A549 (cell line): ENCODE measurements around the gene MTHFD2L. TPM values are rescaled to one million over a fixed set of nuclear protein-coding genes. Genes with fewer than 3 reads are reported as not detected.
A peak's percentile ranks its signal among the peaks of the same experiment; 100 is the strongest.

Source experiments
- ATAC-seq, 2 experiments: fragments of 200-7000 bp in 1 of 2; fragments of >200 bp in 1 of 2; cut with Nextera tagmentation in 1 of 2; cut with Tn5 transposase in 1 of 2; 3 replicates each; pipeline versions ENCODE4 v1.8.0 to v1.9.1; 2018 to 2020; ENCODE audit warnings: mild to moderate bottlenecking in 1 of 2, moderate library complexity in 1 of 2
- CTCF ChIA-PET: fragments of 300-600 bp; sonication (Branson Sonifier 250); formaldehyde crosslinking; extraction: SDS; loops from one replicate; lab custom pipeline; 2021; ENCODE audit warnings: antibody characterized with exemption, inconsistent platforms; lab: Yijun Ruan, JAX
- POLR2A ChIA-PET: fragments of 350-600 bp; formaldehyde crosslinking; extraction: SDS; loops from one replicate; lab custom pipeline; 2021; ENCODE audit warnings: antibody characterized with exemption, inconsistent platforms; lab: Yijun Ruan, JAX
- DNase-seq, 2 experiments: peaks; one replicate each; pipeline versions ENCODE4 v3.0.0 to v3.0.0-alpha.2; 2011 to 2016; ENCODE audit warnings: low read depth in 1 of 2, low spot score in 1 of 2
- FAIRE-seq: peaks from 2 replicates; lab custom pipeline; 2011; peaks lifted over from hg19 to GRCh38; lab: Jason Lieb, UNC
- H3K27ac ChIP-seq, 2 experiments: fragments of >200 bp; sonication (Bioruptor Twin); formaldehyde crosslinking; 3 replicates each; pipeline ENCODE4 v1.5.1; 2016 to 2017
- H3K4me1 ChIP-seq: fragments of >200 bp; sonication (Bioruptor Twin); formaldehyde crosslinking; 3 replicates; pipeline ENCODE4 v1.6.1; 2016
- H3K4me2 ChIP-seq: fragments of >200 bp; sonication (Bioruptor Twin); formaldehyde crosslinking; 3 replicates; pipeline ENCODE4 v1.6.1; 2016
- H3K4me3 ChIP-seq: fragments of >200 bp; sonication (Bioruptor Twin); formaldehyde crosslinking; 3 replicates; pipeline ENCODE4 v1.5.1; 2016
- H3K9me3 ChIP-seq: fragments of >200 bp; sonication (Bioruptor Twin); formaldehyde crosslinking; 3 replicates; pipeline ENCODE4 v1.6.1; 2016
- ATOH8 ChIP-seq: fragments of 250-450 bp; sonication (Bioruptor Pico); IDR thresholded peaks from 2 replicates; pipeline ENCODE4 v1.5.0; 2020; ENCODE audit warnings: low read depth, mild to moderate bottlenecking, moderate library complexity
- BCL3 ChIP-seq: fragments of >200 bp; sonication (Bioruptor Twin); formaldehyde crosslinking; IDR thresholded peaks from 3 replicates; pipeline ENCODE4 v1.6.1; 2016
- BHLHE40 ChIP-seq: IDR thresholded peaks from 2 replicates; pipeline ENCODE4 v1.6.1; 2012; ENCODE audit warnings: low read depth, low read length, inconsistent platforms
- CBX8 ChIP-seq: fragments of 200-600 bp; sonication (generic); IDR thresholded peaks from 2 replicates; pipeline ENCODE4 v1.6.1; 2016
- CEBPB ChIP-seq, 2 experiments: fragments of >200 bp in 1 of 2; sonication (Bioruptor Twin) in 1 of 2; formaldehyde crosslinking in 1 of 2; IDR thresholded peaks; 2 replicates each; pipeline ENCODE4 v1.6.1; 2012 to 2016
- CTCF ChIP-seq: fragments of >200 bp; sonication (Bioruptor Twin); formaldehyde crosslinking; IDR thresholded peaks from 3 replicates; pipeline ENCODE4 v1.5.1; 2016
- EHMT2 ChIP-seq: fragments of 200-600 bp; sonication (generic); IDR thresholded peaks from 2 replicates; pipeline ENCODE4 v1.6.1; 2016; ENCODE audit warnings: antibody characterized with exemption, low read depth, mild to moderate bottlenecking, moderate library complexity
- HMGXB4 ChIP-seq: fragments of 250-450 bp; sonication (Bioruptor Pico); IDR thresholded peaks from 2 replicates; pipeline ENCODE4 v1.5.0; 2021; ENCODE audit warnings: mild to moderate bottlenecking, moderate library complexity, borderline replicate concordance
- HOXB5 ChIP-seq: fragments of 250-450 bp; sonication (Bioruptor Pico); IDR thresholded peaks from 2 replicates; pipeline ENCODE4 v1.5.0; 2020; ENCODE audit warnings: mild to moderate bottlenecking, moderate library complexity
- JUN ChIP-seq, 2 experiments: fragments of >200 bp; sonication (Bioruptor Twin); formaldehyde crosslinking; IDR thresholded peaks; 2 replicates in 1 of 2; 3 replicates in 1 of 2; pipeline ENCODE4 v1.6.1; 2016 to 2017
- MAFK ChIP-seq: fragments of 450-650 bp; IDR thresholded peaks from 2 replicates; pipeline ENCODE4 v1.6.1; 2014; ENCODE audit not compliant: partially characterized antibody
- RAD21 ChIP-seq, 2 experiments: fragments of >200 bp in 1 of 2; sonication (Bioruptor Twin) in 1 of 2; formaldehyde crosslinking in 1 of 2; IDR thresholded peaks in 1 of 2; conservative IDR thresholded peaks in 1 of 2; 2 replicates in 1 of 2; 3 replicates in 1 of 2; pipeline ENCODE4 v1.6.1; 2012 to 2018; ENCODE audit warnings: inconsistent platforms in 1 of 2
- SMC3 ChIP-seq: fragments of >200 bp; sonication (Bioruptor Twin); formaldehyde crosslinking; IDR thresholded peaks from 3 replicates; pipeline ENCODE4 v1.6.1; 2018; ENCODE audit warnings: inconsistent platforms
- TP53 ChIP-seq: fragments of 250-450 bp; sonication (Bioruptor Pico); IDR thresholded peaks from 2 replicates; pipeline ENCODE4 v1.5.0; 2021; ENCODE audit warnings: mild to moderate bottlenecking, moderate library complexity
- WGBS: methylation state at CpG from one replicate; pipeline ENCODE4 v1.1.6; 2017; ENCODE audit errors: missing lambda C conversion rate; 5-methylcytosine and 5-hydroxymethylcytosine counted together
- polyA plus RNA-seq, 4 experiments: library from polyadenylated mRNA; depleted of rRNA in 3 of 4; stranded (reverse); fragments of >200 nt; fragmentation: RNase III in 1 of 4; extraction: RNeasy Plus Mini Kit Qiagen cat#74134 plus additional on column Dnase treatment in 1 of 4; gene quantifications; 2 replicates in 3 of 4; 3 replicates in 1 of 4; pipeline ENCODE4 v1.2.3, GENCODE V29; 2011 to 2017
- TF ChIP-seq, protein P1 (sequence below): fragments of 200-600 bp; sonication (generic); IDR thresholded peaks from 2 replicates; pipeline ENCODE4 v1.6.1; 2016; ENCODE audit warnings: antibody characterized with exemption, mild to moderate bottlenecking, moderate library complexity
- TF ChIP-seq, protein P2 (sequence below): fragments of 450-650 bp; IDR thresholded peaks from 2 replicates; pipeline ENCODE4 v1.6.1; 2014; ENCODE audit warnings: antibody characterized with exemption
- TF ChIP-seq, protein P3 (sequence below): fragments of 150-350 bp; IDR thresholded peaks from 2 replicates; pipeline ENCODE4 v1.6.1; 2014; ENCODE audit warnings: low read depth, mild to moderate bottlenecking, low read length
- TF ChIP-seq, protein P4 (sequence below): IDR thresholded peaks from 2 replicates; pipeline ENCODE4 v1.6.1; 2012; ENCODE audit warnings: low read depth, borderline replicate concordance

The MTHFD2L gene
- polyA plus RNA-seq, 2 of the 4 experiments (the other 2 are of a cell fraction) = 8.5 to 19.3 TPM

GRCh38 chr4:74190332-74190731 is 32.4 kb downstream of the MTHFD2L start:
- ChIA-PET CTCF (interaction anchor here (1.0 to 3.2 kb wide), 4 partner anchors 38 to 130 kb away, joined by 3 to 14 read pairs (median 9); no protein-coding TSS in a partner anchor), POLR2A (no interaction called here)
- Histone ChIP-seq H3K4me3 (no peak overlapping the region), H3K9me3 (no peaks in the 10 kb centered on the region), H3K27ac (peak overlapping the region in 1 of 2 experiments; percentile 52; a peak in 1 of 6 replicates), H3K4me2 (no peak overlapping the region), H3K4me1 (peaks cover 12% of the 10 kb centered on the region)
- TF ChIP-seq, protein P1, sequence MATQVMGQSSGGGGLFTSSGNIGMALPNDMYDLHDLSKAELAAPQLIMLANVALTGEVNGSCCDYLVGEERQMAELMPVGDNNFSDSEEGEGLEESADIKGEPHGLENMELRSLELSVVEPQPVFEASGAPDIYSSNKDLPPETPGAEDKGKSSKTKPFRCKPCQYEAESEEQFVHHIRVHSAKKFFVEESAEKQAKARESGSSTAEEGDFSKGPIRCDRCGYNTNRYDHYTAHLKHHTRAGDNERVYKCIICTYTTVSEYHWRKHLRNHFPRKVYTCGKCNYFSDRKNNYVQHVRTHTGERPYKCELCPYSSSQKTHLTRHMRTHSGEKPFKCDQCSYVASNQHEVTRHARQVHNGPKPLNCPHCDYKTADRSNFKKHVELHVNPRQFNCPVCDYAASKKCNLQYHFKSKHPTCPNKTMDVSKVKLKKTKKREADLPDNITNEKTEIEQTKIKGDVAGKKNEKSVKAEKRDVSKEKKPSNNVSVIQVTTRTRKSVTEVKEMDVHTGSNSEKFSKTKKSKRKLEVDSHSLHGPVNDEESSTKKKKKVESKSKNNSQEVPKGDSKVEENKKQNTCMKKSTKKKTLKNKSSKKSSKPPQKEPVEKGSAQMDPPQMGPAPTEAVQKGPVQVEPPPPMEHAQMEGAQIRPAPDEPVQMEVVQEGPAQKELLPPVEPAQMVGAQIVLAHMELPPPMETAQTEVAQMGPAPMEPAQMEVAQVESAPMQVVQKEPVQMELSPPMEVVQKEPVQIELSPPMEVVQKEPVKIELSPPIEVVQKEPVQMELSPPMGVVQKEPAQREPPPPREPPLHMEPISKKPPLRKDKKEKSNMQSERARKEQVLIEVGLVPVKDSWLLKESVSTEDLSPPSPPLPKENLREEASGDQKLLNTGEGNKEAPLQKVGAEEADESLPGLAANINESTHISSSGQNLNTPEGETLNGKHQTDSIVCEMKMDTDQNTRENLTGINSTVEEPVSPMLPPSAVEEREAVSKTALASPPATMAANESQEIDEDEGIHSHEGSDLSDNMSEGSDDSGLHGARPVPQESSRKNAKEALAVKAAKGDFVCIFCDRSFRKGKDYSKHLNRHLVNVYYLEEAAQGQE = no peak
- TF ChIP-seq MAFK (no peak), EHMT2 (no peak), HMGXB4 (CRISPR knock-in tag) (no peak), CBX8 (no peak), CEBPB (IDR thresholded peaks at IDR 0.05) (no peak), JUN (IDR thresholded peaks at IDR 0.05) (no peak), SMC3 (no peak), BCL3 (no peak), ATOH8 (CRISPR knock-in tag) (no peak), HOXB5 (CRISPR knock-in tag) (no peak), TP53 (CRISPR knock-in tag) (no peak), RAD21 (conservative IDR thresholded peaks at IDR 0.05 in 1 of 2, IDR thresholded peaks at IDR 0.05 in 1 of 2) (no peak), BHLHE40 (no peak), CTCF (no peak)
- TF ChIP-seq, protein P2, sequence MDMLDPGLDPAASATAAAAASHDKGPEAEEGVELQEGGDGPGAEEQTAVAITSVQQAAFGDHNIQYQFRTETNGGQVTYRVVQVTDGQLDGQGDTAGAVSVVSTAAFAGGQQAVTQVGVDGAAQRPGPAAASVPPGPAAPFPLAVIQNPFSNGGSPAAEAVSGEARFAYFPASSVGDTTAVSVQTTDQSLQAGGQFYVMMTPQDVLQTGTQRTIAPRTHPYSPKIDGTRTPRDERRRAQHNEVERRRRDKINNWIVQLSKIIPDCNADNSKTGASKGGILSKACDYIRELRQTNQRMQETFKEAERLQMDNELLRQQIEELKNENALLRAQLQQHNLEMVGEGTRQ = no peak
- TF ChIP-seq, protein P3, sequence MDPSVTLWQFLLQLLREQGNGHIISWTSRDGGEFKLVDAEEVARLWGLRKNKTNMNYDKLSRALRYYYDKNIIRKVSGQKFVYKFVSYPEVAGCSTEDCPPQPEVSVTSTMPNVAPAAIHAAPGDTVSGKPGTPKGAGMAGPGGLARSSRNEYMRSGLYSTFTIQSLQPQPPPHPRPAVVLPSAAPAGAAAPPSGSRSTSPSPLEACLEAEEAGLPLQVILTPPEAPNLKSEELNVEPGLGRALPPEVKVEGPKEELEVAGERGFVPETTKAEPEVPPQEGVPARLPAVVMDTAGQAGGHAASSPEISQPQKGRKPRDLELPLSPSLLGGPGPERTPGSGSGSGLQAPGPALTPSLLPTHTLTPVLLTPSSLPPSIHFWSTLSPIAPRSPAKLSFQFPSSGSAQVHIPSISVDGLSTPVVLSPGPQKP = no peak
- TF ChIP-seq, protein P4, sequence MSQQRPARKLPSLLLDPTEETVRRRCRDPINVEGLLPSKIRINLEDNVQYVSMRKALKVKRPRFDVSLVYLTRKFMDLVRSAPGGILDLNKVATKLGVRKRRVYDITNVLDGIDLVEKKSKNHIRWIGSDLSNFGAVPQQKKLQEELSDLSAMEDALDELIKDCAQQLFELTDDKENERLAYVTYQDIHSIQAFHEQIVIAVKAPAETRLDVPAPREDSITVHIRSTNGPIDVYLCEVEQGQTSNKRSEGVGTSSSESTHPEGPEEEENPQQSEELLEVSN = no peak
- WGBS = 92% methylated on average over 4 of the region's 4 CpGs
- DNase-seq (no peak), FAIRE-seq (no peak), ATAC-seq (no peak)
